GM13977 (cell line): ENCODE measurements around the gene HPCAL4.
A peak's percentile ranks its signal among the peaks of the same experiment; 100 is the strongest.

Experiments
- DNase-seq: peaks from one replicate; pipeline ENCODE4 v3.0.0; 2012; ENCODE audit warnings: low spot score
- CTCF ChIP-seq: IDR thresholded peaks from 2 replicates; pipeline ENCODE4 v1.5.1; 2012; ENCODE audit warnings: mild to moderate bottlenecking, control low read depth; ENCODE audit not compliant: insufficient read depth; ENCODE audit errors: extremely low read depth, missing control alignments
- in situ Hi-C: fragments of 300-500 bp; cut with MboI; formaldehyde crosslinking; loops from one replicate; pipeline ENCODE4 v1.12.0; 2022; ENCODE audit warnings: low sequenced_read_pairs, low pct_unique_long_range_greater_than_20kb, mixed read lengths, inconsistent platforms; ENCODE audit not compliant: unreplicated experiment

Gene HPCAL4

GRCh38 chr1:39668111-39668510 is 23.1 kb downstream of the HPCAL4 start:
- no peak for TF ChIP-seq CTCF
- no peak for DNase-seq
- in situ Hi-C loops: no loop called here

GRCh38 chr1:39666772-39667171 is 24.5 kb downstream of the HPCAL4 start:
- no peak for TF ChIP-seq CTCF
- DNase-seq: peak; percentile 92
- in situ Hi-C loops: no loop called here

GRCh38 chr1:39663559-39663958 is 27.7 kb downstream of the HPCAL4 start:
- in situ Hi-C loops: no loop called here
- no peak for TF ChIP-seq CTCF
- DNase-seq: no peak

GRCh38 chr1:39662861-39663260 is 28.4 kb downstream of the HPCAL4 start:
- in situ Hi-C loops: no loop called here
- TF ChIP-seq CTCF: no peak
- no peak for DNase-seq

- in situ Hi-C loops: no loop called here
- TF ChIP-seq CTCF: no peak
- DNase-seq: no peak
Observed at GRCh38 chr1:39659538-39659937, 31.7 kb downstream of the HPCAL4 start.

- DNase-seq: no peak
- no peak for TF ChIP-seq CTCF
- in situ Hi-C loops: no loop called here
Observed at GRCh38 chr1:39659110-39659509, 32.1 kb downstream of the HPCAL4 start.

GRCh38 chr1:39657923-39658485 is 33.2 kb downstream of the HPCAL4 start:
- in situ Hi-C loops: no loop called here
- DNase-seq: peak; percentile 70

More at GRCh38 chr1:39657923-39658485, 33.2 kb downstream of the HPCAL4 start:
- TF ChIP-seq CTCF: peak; percentile 83
